HUES64 (cell line): ENCODE measurements around the gene SBK3.
"Not testable (repeated sequence)": the region's sequence is repeated elsewhere in the genome, so short reads cannot be mapped to it uniquely, and the experiment has no call there.

ENCODE experiments used
- H3K27ac ChIP-seq: 2 replicates; pipeline ENCODE4 v1.7.0; 2013; ENCODE audit warnings: low read depth, low read length, inconsistent platforms
- H3K27me3 ChIP-seq: 2 replicates; pipeline ENCODE4 v1.6.1; 2013; ENCODE audit warnings: mild to moderate bottlenecking, low read length; ENCODE audit not compliant: insufficient read depth
- H3K36me3 ChIP-seq: 2 replicates; pipeline ENCODE4 v1.6.1; 2013; ENCODE audit warnings: mild to moderate bottlenecking, low read length; ENCODE audit not compliant: insufficient read depth
- H3K4me1 ChIP-seq: 2 replicates; pipeline ENCODE4 v1.6.1; 2013; ENCODE audit warnings: mild to moderate bottlenecking, low read length, moderate library complexity; ENCODE audit not compliant: insufficient read depth
- H3K4me3 ChIP-seq: 2 replicates; pipeline ENCODE4 v1.5.1; 2013; ENCODE audit warnings: mild to moderate bottlenecking, low read length, moderate library complexity
- H3K9ac ChIP-seq: 2 replicates; pipeline ENCODE4 v1.6.1; 2013; ENCODE audit warnings: mild to moderate bottlenecking, low read depth, low read length
- H3K9me3 ChIP-seq: 2 replicates; pipeline ENCODE4 v1.6.1; 2013; ENCODE audit warnings: low read depth, low read length; ENCODE audit not compliant: insufficient read depth
- WGBS: fragments of 150-250, 120-280 bp; methylation state at CpG from one replicate; pipeline ENCODE4 v1.1.7; 2013; ENCODE audit warnings: missing lambda C conversion rate; 5-methylcytosine and 5-hydroxymethylcytosine counted together

Gene SBK3

DNA sequence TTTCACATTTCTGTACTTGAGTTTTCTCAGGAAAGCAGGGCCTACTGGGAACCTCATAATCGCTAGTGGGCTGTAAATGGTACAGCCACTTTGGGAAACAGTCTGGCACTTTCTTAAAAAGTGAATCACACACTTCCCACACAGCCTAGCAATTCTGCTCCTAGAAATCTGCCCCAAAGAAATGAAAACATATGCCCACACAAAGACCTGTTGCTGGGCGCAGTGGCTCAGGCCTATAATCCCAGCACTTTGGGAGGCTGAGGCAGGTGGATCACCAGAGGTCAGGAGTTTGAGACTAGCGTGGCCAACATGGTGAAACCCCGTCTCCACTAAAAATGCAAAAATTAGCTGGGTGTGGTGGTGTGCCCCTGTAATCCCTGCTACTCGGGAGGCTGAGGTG, 24.1 kb upstream of the SBK3 start:
- H3K36me3 ChIP-seq, H3K27me3 ChIP-seq, H3K27ac ChIP-seq, H3K9ac ChIP-seq, H3K4me3 ChIP-seq, H3K4me1 ChIP-seq, H3K9me3 ChIP-seq: not testable (repeated sequence)
- 95% methylated on average over 5 of the region's 5 CpGs for WGBS

DNA sequence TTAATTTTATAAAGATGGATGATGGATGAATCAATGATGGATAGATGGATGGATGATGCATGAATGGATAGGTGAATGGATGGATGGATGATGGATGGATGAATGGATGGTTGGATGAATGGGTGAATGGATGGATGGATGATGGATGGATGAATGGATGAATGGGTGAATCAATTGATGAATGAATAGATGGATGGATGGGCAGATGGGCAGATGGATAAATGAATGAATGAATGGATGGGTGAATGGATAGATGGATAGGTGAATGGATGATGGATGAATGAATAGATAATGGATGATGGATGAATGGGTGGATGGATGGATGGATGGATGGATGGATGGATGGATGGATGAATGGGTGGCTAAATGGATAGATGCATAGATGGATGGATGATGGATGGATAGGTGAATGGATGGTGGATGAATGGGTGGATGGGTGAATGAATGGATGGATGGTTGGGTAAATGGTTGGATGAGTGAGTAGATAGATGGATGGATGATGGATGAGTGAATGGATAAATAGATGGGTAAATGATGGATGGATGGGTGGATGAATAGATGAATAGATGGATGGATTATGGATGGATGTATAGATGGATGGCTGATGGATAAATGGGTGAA, 22.5 kb upstream of the SBK3 start:
- Histone ChIP-seq H3K9me3 (no peaks in the 10 kb centered on the region), H3K27me3 (no peaks in the 10 kb centered on the region; the same call in 1 of the 2 replicates), H3K27ac (no peak overlapping the region), H3K36me3 (no peaks in the 10 kb centered on the region), H3K4me1 (no peaks in the 10 kb centered on the region), H3K4me3 (no peak overlapping the region), H3K9ac (no peak overlapping the region)

DNA sequence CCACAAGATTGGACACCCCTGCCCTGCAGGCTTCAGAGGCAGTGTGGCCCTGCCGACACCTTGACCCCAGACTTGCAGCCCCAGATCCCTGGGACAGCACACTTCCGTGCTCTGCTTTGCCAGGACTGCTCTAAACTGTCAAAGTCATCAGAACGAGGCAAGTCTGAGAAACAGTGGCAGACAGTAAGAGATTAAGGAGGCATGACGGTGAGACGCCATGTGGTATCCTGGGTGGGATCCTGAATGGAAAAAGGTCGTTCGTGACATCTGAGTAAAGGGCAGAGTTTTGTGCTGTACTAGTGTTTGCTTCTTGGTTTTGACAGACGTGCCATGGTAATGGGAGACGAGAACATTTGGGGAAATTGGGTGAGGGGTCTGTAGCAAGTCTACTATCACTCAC, 21.5 kb upstream of the SBK3 start:
- Histone ChIP-seq H3K27ac (no peak overlapping the region), H3K27me3 (no peaks in the 10 kb centered on the region; the same call in 1 of the 2 replicates), H3K4me1 (no peaks in the 10 kb centered on the region), H3K9me3 (no peaks in the 10 kb centered on the region), H3K4me3 (no peak overlapping the region), H3K9ac (no peak overlapping the region), H3K36me3 (no peaks in the 10 kb centered on the region)
- 61% methylated on average over 8 of the region's 9 CpGs for WGBS

DNA sequence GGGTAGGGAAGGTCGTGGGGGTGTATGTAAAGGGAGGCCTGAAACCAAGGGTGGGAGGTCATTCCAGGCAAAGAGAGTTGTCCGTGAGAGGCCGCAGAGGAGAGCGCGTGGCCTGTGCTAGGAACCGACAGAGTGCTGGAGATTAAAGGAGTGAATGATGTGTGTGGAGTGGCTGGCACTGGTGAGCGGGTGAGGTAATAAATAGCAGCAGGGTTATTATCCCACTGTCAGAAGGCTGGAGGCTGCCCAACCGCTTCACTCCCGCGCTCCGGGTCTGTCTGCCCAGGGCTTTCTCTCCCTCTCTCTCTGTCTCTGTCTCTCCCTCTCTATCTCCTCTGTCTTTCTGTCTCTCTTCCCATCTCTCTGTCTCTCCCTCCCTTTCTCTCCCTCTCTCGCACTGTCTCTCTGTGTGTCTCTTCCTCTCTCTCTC, 17.9 kb upstream of the SBK3 start:
- H3K27me3 ChIP-seq = no peaks in the 10 kb centered on the region; the same call in 1 of the 2 replicates
- no peak overlapping the region for H3K27ac ChIP-seq
- H3K4me3 ChIP-seq = no peak overlapping the region
- H3K4me1 ChIP-seq = no peaks in the 10 kb centered on the region
- WGBS = 79% methylated on average over 12 of the region's 12 CpGs
- H3K36me3 ChIP-seq = no peaks in the 10 kb centered on the region
- no peaks in the 10 kb centered on the region for H3K9me3 ChIP-seq
- no peak overlapping the region for H3K9ac ChIP-seq

DNA sequence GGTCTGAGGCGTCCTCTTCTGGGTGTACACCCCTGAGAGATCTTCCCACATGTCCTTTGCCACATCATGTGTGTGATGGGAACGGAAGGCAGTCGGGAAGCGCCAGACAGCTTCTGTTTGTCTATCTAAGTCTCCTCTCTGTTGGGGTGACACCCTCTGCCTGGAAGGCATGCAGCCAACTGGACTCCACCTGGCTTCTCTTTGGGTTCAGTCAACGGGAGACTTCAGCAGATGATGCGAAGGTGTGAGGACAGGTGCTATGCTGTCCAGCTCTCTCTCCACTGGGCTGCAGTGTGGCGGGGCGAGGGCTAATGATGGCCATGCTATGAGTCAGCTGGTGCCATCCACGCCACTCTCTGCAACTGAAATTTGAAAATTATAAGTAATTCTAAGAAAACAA, 14.3 kb upstream of the SBK3 start:
- no peaks in the 10 kb centered on the region for H3K36me3 ChIP-seq
- H3K9me3 ChIP-seq = no peaks in the 10 kb centered on the region
- H3K27me3 ChIP-seq = no peaks in the 10 kb centered on the region; the same call in 1 of the 2 replicates
- WGBS = 89% methylated on average over 8 of the region's 9 CpGs
- no peak overlapping the region for H3K9ac ChIP-seq
- no peak overlapping the region for H3K4me3 ChIP-seq
- H3K4me1 ChIP-seq = peaks cover 4% of the 10 kb centered on the region; the same call in 1 of the 2 replicates
- H3K27ac ChIP-seq = no peak overlapping the region

DNA sequence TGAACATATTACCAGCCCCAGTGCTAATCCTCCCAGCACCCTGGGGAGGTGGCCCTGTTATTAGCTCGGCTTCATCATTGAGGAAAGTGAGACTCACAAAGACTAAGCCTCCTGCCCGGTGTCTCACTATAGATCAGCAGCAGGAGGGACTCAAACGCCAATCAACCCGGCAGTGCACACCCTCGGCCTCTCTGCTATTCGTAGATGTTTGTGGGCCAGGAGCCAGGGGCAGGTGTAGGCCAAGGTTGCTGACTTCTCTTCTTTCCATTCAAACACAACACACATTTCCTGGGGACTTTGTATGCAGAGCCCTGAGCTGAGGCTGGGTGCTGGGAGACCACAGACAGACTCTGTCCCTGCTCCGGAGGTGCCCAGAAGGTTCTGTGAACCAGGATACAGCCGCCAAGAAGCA, 9.4 kb upstream of the SBK3 start:
- Histone ChIP-seq H3K36me3 (no peaks in the 10 kb centered on the region), H3K9me3 (no peaks in the 10 kb centered on the region), H3K4me1 (peaks cover 30% of the 10 kb centered on the region), H3K4me3 (no peak overlapping the region), H3K27me3 (no peaks in the 10 kb centered on the region), H3K27ac (no peak overlapping the region), H3K9ac (no peak overlapping the region)
- 81% methylated on average over 8 of the region's 8 CpGs for WGBS

DNA sequence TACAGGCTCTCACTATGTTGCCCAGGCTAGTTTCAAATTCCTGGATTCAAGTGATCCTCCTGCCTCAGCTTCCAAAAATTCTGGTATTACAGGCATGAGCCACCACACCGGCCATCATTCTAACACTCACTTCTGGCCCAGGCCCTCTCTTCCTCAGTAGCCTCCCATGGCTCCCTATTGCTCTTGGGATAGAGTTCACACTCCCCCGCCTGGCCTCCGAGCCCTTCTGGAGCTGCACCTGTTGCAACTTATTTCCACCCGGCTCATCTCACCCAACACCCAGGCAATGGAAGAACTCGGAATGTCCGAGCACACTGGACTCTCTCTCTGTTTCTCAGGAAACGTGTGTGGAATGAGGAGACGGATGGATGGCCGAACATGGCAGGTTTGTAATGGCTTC, 9.0 kb upstream of the SBK3 start:
- Histone ChIP-seq H3K4me1 (peaks cover 30% of the 10 kb centered on the region), H3K9me3 (no peaks in the 10 kb centered on the region), H3K36me3 (no peaks in the 10 kb centered on the region), H3K27ac (no peak overlapping the region), H3K9ac (no peak overlapping the region), H3K4me3 (no peak overlapping the region), H3K27me3 (no peaks in the 10 kb centered on the region)
- WGBS = 94% methylated on average over 9 of the region's 9 CpGs

DNA sequence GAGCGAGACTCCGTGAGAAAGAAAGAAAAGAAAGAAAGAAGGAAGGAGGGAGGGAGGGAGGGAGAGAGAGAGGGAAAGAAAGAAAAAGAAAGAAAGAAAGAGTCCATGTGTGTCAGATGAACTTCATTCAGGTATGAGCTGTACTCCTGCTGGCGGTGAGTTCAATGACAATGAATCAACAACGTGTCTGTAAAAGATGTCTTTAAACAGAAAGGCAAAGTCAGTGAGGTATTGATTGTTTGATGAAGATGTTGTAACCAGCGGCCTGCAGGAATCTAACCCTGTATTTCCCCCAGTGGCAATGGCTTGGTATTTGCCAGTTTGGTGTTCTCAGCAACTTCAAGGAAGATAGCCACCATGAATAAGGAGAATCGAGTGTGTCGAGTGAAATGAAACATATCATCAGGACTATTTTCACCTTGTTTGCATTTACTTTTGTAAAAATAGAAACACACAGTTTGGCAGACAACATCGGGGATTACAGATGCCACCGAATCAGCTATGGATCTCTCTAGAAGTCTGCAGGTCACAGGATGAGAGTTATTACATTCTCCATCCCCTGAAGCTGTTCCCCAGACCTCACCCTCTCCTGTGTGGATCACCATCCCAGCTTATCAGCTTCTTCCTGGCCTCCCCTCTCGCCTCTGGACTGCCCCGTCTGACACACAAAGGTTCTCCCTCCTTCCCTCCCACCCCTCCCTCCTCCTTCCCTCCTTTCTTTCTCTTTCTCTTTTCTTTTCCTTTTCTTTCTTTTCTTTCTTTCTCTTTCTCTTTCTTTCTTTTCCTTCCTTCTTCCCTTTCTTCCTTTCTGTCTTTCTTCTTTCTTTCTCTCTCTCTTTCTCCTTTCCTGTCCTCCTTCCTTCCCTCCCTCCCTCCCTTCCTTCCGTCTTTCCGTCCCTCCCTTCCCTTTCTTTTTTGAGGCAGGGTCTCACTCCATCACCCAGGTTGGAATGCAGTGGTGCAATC, 8.2 kb upstream of the SBK3 start:
- no peak overlapping the region for H3K27ac ChIP-seq
- peaks cover 30% of the 10 kb centered on the region for H3K4me1 ChIP-seq
- no peaks in the 10 kb centered on the region for H3K9me3 ChIP-seq
- no peaks in the 10 kb centered on the region for H3K36me3 ChIP-seq
- H3K9ac ChIP-seq = no peak overlapping the region
- no peak overlapping the region for H3K4me3 ChIP-seq
- no peaks in the 10 kb centered on the region for H3K27me3 ChIP-seq
- 51% methylated on average over 13 of the region's 13 CpGs for WGBS

DNA sequence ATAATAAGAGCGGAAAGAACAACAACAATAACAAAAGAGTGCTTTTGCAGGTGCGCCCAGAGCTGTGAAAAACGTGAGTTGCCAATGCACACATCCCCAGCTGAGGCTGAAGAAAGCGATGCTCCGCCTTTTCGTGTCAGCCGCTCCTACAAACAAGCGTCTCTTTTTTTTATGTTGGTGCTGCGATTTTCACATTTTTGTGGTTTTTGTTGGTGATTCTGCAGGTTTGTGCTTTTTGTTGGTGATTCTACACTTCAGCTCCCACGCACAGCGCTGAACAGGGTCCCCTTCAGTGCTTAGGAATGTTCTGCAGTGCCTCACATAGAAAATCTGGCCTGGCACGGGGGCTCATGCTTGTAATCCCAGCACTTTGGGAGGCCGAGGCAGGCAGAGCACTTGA, 7.3 kb upstream of the SBK3 start:
- H3K9me3 ChIP-seq = no peaks in the 10 kb centered on the region
- H3K4me3 ChIP-seq = no peak overlapping the region
- 36% methylated on average over 13 of the region's 13 CpGs for WGBS
- H3K36me3 ChIP-seq = no peaks in the 10 kb centered on the region
- H3K27me3 ChIP-seq = no peaks in the 10 kb centered on the region
- peaks cover 31% of the 10 kb centered on the region for H3K4me1 ChIP-seq
- no peak overlapping the region for H3K9ac ChIP-seq
- H3K27ac ChIP-seq = no peak overlapping the region

DNA sequence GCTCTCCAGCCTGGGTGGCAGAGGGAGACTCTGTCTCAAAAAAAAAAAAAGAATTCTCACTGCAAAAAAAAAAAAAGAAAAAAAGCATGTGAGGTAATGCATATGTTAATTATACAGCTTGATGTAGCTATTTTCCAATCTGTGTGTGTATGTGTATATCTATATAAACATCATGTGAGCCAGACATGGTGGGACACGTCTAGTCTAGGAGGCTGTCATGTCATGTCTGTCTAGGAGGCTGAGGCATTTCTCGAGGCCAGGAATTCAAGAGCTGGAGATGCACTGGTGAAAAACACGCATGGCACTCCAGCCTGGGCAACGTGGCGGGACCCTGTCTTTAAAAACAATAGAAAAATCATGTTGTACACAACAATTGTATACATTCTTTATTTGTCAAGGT, 6.9 kb upstream of the SBK3 start:
- H3K4me1 ChIP-seq = peaks cover 35% of the 10 kb centered on the region
- H3K9me3 ChIP-seq = no peaks in the 10 kb centered on the region
- no peaks in the 10 kb centered on the region for H3K27me3 ChIP-seq
- 71% methylated on average over 5 of the region's 5 CpGs for WGBS
- H3K9ac ChIP-seq = no peak overlapping the region
- H3K27ac ChIP-seq = no peak overlapping the region
- H3K36me3 ChIP-seq = no peaks in the 10 kb centered on the region
- H3K4me3 ChIP-seq = no peak overlapping the region

DNA sequence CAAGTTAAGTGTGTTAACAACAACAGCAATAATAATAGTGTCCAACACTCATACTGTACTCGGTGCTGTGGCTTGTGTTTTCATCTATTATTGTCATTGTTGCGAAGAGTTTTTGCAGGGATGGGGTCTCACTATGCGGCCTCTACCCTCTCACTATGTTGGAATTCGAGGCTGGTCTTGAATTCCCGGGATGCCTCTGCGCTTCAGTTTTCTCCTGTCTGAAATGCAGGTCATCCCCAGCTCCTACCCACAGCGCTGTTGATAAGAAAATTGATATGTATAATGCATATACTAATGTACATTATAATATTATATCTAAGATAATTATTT, 4.9 kb upstream of the SBK3 start:
- Histone ChIP-seq H3K27ac (peak overlapping the region; percentile 87), H3K9me3 (no peaks in the 10 kb centered on the region), H3K4me3 (peak overlapping the region; percentile 62), H3K4me1 (peaks cover 50% of the 10 kb centered on the region), H3K27me3 (no peaks in the 10 kb centered on the region), H3K9ac (peak overlapping the region; percentile 73), H3K36me3 (no peaks in the 10 kb centered on the region)
- WGBS = 5% methylated on average over 5 of the region's 7 CpGs
